Thoracic aorta (tissue), 2 donors: Measurements from ENCODE around the gene SORBS2. TPM values are rescaled to one million over a fixed set of nuclear protein-coding genes. Genes with fewer than 3 reads are reported as not detected.

ENCODE experiments used
- ATAC-seq: fragments of 150-250 bp; one replicate; pipeline ENCODE4 v1.8.0; 2017; ENCODE audit warnings: low read depth; ENCODE audit not compliant: insufficient number of reproducible peaks, low FRiP score
- DNase-seq: peaks from one replicate; pipeline ENCODE4 v3.0.0-alpha.2; 2020; ENCODE audit warnings: low spot score
- H3K27ac ChIP-seq, 2 donors: fragments of 200-600 bp; sonication (generic); 1 replicate in 1 of 2; 2 replicates in 1 of 2; pipeline ENCODE4 v1.5.1; 2016; ENCODE audit warnings: mild to moderate bottlenecking in 2 of 2, moderate library complexity in 2 of 2
- H3K27me3 ChIP-seq: fragments of 200-600 bp; sonication (generic); replicated peaks from 2 replicates; pipeline ENCODE4 v1.6.0; 2016; ENCODE audit warnings: mild to moderate bottlenecking; ENCODE audit not compliant: insufficient read depth
- H3K36me3 ChIP-seq: fragments of 200-600 bp; sonication (generic); one replicate; pipeline ENCODE4 v1.5.1; 2016
- H3K4me1 ChIP-seq, 2 donors: fragments of 200-600 bp; sonication (generic); 1 replicate in 1 of 2; 2 replicates in 1 of 2; pipeline versions ENCODE4 v1.5.1 to v1.6.0; 2016; ENCODE audit warnings: low read depth in 2 of 2, mild to moderate bottlenecking in 1 of 2; ENCODE audit not compliant: control insufficient read depth in 1 of 2
- H3K4me3 ChIP-seq: fragments of 200-600 bp; sonication (generic); 2 replicates; pipeline ENCODE4 v1.5.1; 2016; ENCODE audit warnings: mild to moderate bottlenecking
- H3K9me3 ChIP-seq: fragments of 200-600 bp; sonication (generic); 2 replicates; pipeline ENCODE4 v1.5.1; 2016
- CTCF ChIP-seq: fragments of 200-600 bp; sonication (generic); IDR thresholded peaks from one replicate; pipeline ENCODE4 v1.5.1; 2019; ENCODE audit warnings: antibody characterized with exemption
- total RNA-seq, 2 donors: library from RNA; depleted of rRNA; stranded (reverse); fragments of >200 nt; gene quantifications; one replicate each; pipeline versions ENCODE4 v1.1.0 to v1.2.3, GENCODE V29; 2016

Gene SORBS2
- total RNA-seq, 2 donors from 2014 or later, result 268 to 443 TPM

GRCh38 chr4:185625503-185625902 is 186.5 kb downstream of the SORBS2 start:
- DNase-seq (no peak), ATAC-seq (no peak)
- H3K36me3 ChIP-seq, result peaks cover 23% of the 10 kb centered on the region

GRCh38 chr4:185624259-185624589 is 187.8 kb downstream of the SORBS2 start:
- peaks cover 26% of the 10 kb centered on the region for H3K36me3 ChIP-seq
- TF ChIP-seq CTCF, result no peak
- no peaks in the 10 kb centered on the region for H3K27me3 ChIP-seq
- H3K27ac ChIP-seq, result no peak overlapping the region
- no peaks in the 10 kb centered on the region for H3K9me3 ChIP-seq
- ATAC-seq (no peak), DNase-seq (no peak)
- H3K4me3 ChIP-seq, result no peak overlapping the region
- H3K4me1 ChIP-seq, result no peaks in the 10 kb centered on the region

More at GRCh38 chr4:185625503-185625902, 186.5 kb downstream of the SORBS2 start:
- Histone ChIP-seq H3K27me3 (no peaks in the 10 kb centered on the region), H3K4me1 (no peaks in the 10 kb centered on the region), H3K27ac (no peak overlapping the region), H3K9me3 (no peaks in the 10 kb centered on the region), H3K4me3 (no peak overlapping the region)
- TF ChIP-seq CTCF, result no peak

DNA sequence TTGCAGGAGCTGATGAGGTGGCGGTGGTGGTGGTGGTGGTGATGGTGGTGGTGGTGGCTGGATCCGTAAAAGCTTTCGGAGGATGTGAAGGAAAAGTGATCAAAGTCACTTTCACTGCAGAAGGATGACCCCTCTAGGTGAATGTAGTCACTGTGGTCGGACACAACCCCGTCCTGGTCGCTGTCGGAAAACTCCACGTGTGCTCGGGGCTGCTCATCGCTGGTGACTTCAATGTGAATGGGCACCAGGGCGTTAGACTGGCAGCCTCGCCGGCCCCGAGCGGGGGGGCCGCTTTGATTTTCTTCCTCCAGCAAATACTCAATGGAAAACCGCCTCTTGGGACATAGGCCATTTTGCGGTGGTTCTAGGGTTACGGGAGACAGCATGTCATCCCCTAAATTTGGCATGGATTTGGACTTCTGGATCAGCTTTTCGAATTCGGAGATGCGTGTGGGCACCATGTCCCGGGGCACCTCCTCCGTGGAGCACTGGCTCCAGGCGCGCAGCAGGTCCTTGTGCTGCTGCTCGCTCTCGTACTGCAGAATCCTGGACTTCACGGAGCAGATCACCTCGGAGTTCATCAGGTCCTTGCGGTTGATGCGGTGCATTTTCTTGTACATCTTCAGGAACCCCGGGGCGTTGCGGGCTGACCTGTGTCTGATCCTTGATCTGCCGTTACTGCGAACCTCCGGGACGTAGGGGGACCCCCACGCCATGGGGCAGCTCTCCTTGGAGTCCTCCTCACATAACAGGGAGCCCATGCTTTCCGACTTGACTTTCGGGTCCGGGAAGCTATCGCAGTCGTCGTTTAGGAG is 188.3 kb downstream of the SORBS2 start:
- DNase-seq, result no peak
- Histone ChIP-seq H3K4me3 (no peak overlapping the region), H3K27me3 (no peaks in the 10 kb centered on the region), H3K36me3 (peaks cover 25% of the 10 kb centered on the region), H3K4me1 (no peaks in the 10 kb centered on the region), H3K9me3 (no peaks in the 10 kb centered on the region), H3K27ac (no peak overlapping the region)
- ATAC-seq, result no peak
- TF ChIP-seq CTCF, result no peak

GRCh38 chr4:185608185-185608584 is 203.8 kb downstream of the SORBS2 start:
- no peaks in the 10 kb centered on the region for H3K9me3 ChIP-seq
- ATAC-seq (no peak), DNase-seq (no peak)
- H3K4me1 ChIP-seq, result no peaks in the 10 kb centered on the region
- no peaks in the 10 kb centered on the region for H3K27me3 ChIP-seq
- H3K27ac ChIP-seq, result peak overlapping the region in 1 of 2 donors; percentile 4
- TF ChIP-seq CTCF, result no peak
- H3K4me3 ChIP-seq, result no peak overlapping the region
- H3K36me3 ChIP-seq, result peaks cover 7% of the 10 kb centered on the region

DNA sequence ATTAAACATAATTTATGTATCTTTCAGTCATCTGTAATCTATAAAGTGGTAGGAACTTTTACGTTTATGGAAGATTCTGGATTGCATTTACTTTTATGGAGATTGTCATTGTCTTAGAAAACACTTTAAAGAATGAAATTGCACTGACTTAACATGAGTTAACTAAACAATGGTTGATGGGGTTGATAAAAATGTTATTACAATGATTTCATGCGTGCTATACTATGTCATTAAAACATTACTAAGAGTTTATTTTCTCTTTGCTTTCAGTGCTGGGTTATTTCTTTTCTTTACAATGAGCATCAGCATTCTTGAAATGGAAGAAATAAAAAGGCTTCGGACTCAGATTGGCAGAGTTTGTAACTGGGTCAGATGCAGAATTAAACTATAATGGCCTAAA is 209.6 kb downstream of the SORBS2 start:
- Histone ChIP-seq H3K4me3 (no peak overlapping the region), H3K4me1 (peaks cover 12 to 42% of the 10 kb centered on the region in 2 donors), H3K36me3 (peaks cover 7% of the 10 kb centered on the region), H3K27ac (no peak overlapping the region), H3K9me3 (no peaks in the 10 kb centered on the region), H3K27me3 (no peaks in the 10 kb centered on the region)
- no peak for TF ChIP-seq CTCF
- DNase-seq (no peak), ATAC-seq (no peak)
